SU-DHL-6 (cell line): ENCODE measurements around the gene GCNT2.

Experiments used
- EZH2phosphoT487 ChIP-seq: fragments of 200-600 bp; sonication (generic), shearing (Covaris generic); conservative IDR thresholded peaks from 2 replicates; pipeline ENCODE4 v1.6.1; 2018; ENCODE audit warnings: mild to moderate bottlenecking, antibody characterized with exemption, low read length, moderate library complexity, mixed read lengths
- TF ChIP-seq, protein P1 (sequence below): fragments of 200-600 bp; sonication (generic); IDR thresholded peaks from one replicate; pipeline ENCODE4 v1.5.1; 2017; ENCODE audit warnings: antibody characterized with exemption, mild to moderate bottlenecking, low read length, moderate library complexity; ENCODE audit not compliant: insufficient read depth, poor library complexity, severe bottlenecking

DNA sequence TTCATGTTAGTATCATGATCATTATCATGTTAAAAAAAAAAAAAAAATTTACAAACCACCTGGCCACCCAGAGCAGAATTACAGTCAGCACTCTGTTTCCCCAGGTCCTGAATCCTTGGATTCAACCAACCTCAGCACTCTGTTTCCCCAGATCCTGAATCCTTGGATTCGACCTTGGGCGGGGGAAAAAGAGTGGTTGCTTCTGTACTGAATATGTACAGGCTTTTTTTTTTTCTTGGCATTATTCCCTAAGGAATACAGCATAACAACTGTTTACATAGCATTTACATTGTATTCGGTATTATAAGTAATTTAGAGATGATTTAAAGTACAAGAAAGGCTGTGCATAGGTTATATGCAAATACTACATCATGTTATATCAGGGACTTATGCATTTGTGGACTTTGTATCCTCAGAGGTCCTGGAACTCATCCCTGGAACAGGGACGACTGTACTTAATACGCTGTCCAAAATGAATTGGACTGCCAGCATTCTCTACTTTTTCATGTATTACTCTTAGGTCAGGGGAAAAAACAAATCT, 31.2 kb downstream of the GCNT2 start:
- TF ChIP-seq, protein P1, sequence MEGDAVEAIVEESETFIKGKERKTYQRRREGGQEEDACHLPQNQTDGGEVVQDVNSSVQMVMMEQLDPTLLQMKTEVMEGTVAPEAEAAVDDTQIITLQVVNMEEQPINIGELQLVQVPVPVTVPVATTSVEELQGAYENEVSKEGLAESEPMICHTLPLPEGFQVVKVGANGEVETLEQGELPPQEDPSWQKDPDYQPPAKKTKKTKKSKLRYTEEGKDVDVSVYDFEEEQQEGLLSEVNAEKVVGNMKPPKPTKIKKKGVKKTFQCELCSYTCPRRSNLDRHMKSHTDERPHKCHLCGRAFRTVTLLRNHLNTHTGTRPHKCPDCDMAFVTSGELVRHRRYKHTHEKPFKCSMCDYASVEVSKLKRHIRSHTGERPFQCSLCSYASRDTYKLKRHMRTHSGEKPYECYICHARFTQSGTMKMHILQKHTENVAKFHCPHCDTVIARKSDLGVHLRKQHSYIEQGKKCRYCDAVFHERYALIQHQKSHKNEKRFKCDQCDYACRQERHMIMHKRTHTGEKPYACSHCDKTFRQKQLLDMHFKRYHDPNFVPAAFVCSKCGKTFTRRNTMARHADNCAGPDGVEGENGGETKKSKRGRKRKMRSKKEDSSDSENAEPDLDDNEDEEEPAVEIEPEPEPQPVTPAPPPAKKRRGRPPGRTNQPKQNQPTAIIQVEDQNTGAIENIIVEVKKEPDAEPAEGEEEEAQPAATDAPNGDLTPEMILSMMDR = no peak
- no peak for TF ChIP-seq EZH2phosphoT487
